CD4-positive, alpha-beta T cell treated with Interleukin-21 for 1 hour (primary cell): ENCODE data around the gene HABP4.

ENCODE experiments used
- DNase-seq: peaks from one replicate; pipeline ENCODE4 v3.0.0-alpha.2; 2020

HABP4 gene

DNA sequence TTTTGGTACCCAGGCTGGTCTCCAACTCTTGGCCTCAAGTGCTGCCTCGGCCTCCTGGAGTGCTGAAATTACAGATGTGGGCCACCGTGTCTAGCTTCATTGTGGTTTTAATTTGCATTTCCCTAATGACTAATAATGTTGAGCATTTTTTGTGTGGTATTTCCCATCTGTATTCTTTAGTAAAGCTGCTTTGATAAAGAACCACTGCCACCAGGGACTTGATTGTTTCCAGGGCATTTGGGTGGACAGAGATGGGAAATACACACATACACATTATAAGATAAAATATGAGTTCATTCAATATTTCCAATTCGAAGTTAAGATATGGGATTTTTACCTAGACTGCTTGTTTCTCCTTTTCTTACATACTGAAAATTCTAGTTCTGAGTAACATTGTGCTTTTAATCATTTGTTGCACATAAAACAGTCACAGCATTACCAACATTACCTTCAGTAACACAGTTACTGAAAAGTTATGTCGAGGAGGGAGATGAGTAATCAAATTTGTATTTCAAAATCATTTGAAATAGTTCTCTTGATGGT lies 28.9 kb downstream of the HABP4 start:
- DNase-seq, result no peak

DNA sequence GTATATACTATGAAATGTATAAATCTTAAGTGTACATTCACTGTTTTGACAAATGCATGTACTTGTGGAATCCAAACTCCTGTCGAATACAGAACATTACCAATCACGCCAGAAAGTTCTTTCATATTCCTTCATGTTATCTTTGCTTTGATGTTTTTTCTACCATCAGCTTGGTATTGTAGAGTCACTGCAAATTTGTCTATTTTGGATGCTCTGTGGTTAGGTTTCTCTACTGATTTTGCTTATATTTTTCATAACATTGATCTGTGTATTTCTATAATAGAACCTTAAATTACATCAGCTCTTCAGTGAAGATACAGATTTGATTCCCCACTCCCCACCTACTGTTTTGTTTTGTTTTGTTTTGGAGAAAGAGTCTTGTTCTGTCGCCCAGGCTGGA lies 30.8 kb downstream of the HABP4 start:
- DNase-seq, result no peak

- DNase-seq, result no peak
Observed at GRCh38 chr9:96482476-96482875, 32.5 kb downstream of the HABP4 start.

- DNase-seq, result no peak
Observed at GRCh38 chr9:96483197-96483596, 33.2 kb downstream of the HABP4 start.

DNA sequence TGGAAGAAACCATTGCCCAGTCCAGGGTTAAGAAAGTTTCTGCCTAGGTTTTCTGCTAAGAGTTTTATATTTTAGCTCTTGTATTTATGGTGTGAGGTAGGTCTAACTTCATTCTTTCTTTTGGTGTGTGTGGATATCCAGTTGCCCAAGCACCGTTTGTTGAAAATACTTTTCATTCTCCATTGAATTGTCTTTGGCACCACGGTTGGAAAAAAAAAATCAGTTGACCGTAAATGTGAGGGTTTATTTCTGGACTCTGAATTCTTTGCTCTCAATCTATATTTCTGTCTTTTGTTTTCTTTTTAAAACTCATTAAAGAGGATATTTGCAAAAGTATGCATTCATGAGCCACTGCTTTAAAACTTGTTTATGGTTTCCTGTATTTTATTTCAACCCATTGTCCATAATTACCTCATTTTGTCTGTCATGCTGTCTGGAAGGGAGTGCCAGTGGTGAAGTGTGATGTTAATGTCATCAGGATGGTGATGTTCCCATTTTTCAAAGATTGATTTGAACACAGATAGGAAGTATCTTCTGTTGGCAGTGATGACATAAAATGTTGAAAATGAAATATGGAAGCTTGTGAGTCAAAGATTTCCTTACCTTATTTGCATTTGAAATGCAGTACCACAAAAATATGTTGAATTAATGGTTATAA lies 33.9 kb downstream of the HABP4 start:
- no peak for DNase-seq

GRCh38 chr9:96484521-96484931 lies 34.6 kb downstream of the HABP4 start:
- DNase-seq, result no peak

GRCh38 chr9:96485280-96485679 lies 35.3 kb downstream of the HABP4 start:
- no peak for DNase-seq

- DNase-seq, result no peak
Observed at GRCh38 chr9:96486386-96487028, 36.5 kb downstream of the HABP4 start.

GRCh38 chr9:96487029-96487396 lies 37.0 kb downstream of the HABP4 start:
- no peak for DNase-seq

DNA sequence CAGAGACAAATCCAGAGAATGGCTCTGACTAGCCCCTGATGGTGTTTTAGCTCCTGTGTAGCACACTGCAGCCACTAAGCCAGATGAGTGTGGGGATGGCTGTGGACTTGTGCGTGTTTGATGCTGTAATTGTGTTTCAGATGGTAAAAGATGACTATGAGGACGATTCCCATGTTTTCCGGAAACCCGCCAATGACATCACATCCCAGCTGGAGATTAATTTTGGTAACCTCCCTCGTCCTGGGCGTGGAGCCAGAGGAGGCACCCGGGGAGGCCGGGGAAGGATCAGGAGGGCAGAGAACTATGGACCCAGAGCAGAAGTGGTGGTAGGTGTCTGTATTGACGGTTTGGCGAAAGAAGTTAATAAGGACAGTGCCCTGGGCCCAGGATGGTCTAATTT lies 38.0 kb downstream of the HABP4 start:
- no peak for DNase-seq

- no peak for DNase-seq
Observed at GRCh38 chr9:96489482-96489979, 39.6 kb downstream of the HABP4 start.

GRCh38 chr9:96490534-96491078 lies 40.6 kb downstream of the HABP4 start:
- no peak for DNase-seq

GRCh38 chr9:96491079-96491879 lies 41.3 kb downstream of the HABP4 start:
- no peak for DNase-seq

GRCh38 chr9:96491880-96492525 lies 42.0 kb downstream of the HABP4 start:
- no peak for DNase-seq

DNA sequence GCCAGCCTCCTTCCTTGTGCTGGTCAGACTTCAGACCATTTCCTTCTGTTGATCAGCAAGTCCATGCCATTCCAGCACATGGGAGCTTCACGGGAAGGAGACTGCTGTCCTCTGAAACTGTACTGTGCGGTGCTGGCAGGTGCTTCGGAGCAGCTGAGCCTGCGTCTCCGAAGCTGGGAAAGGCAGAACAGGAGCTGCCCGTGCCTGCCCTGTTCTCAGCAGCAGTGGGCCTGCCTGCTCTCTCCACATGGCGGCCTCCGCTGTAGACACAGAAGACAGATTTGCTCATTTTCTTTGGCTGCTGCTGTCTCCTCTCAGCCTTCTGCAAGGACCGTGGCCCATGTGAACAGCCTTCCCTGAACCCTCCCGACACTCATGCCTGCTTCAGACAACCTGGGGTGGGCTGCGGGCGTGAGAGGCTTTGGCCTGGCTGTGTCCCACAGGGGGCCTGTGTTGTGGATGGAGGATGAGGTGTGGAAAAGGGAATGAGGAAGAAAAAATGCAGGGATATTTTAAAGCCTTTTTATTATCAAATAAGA lies 43.1 kb downstream of the HABP4 start:
- no peak for DNase-seq

- DNase-seq, result no peak
Observed at GRCh38 chr9:96493757-96494156, 43.8 kb downstream of the HABP4 start.

DNA sequence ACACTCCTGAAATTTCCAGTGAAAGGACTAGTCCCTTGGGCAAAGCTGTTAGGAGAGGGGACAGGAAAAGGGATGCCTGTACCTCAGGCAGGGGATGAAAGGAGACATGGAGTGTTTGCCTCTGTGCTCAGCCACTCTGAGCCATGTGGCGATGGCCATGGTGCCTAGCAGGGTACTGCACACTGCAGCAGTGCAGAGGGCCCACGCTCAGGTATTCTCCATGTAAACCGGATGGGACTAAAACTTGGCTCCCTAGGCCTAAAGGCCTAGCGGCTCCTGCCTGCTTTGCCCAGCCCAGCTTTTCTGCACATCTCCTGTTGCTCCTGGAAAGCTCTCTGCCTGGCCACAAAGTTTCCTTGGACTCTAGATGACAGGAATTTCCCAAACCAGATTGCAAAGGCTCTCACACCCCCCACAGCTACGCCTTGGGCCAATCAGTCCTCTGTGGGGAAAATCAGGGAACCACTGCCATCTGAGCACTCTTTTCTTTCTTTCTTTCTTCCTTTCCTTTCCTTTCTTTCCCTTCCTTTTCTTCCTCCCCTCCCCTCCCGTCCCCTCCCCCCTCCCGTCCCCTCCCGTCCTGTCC lies 44.3 kb downstream of the HABP4 start:
- no peak for DNase-seq

- no peak for DNase-seq
Observed at GRCh38 chr9:96495341-96495740, 45.4 kb downstream of the HABP4 start.

DNA sequence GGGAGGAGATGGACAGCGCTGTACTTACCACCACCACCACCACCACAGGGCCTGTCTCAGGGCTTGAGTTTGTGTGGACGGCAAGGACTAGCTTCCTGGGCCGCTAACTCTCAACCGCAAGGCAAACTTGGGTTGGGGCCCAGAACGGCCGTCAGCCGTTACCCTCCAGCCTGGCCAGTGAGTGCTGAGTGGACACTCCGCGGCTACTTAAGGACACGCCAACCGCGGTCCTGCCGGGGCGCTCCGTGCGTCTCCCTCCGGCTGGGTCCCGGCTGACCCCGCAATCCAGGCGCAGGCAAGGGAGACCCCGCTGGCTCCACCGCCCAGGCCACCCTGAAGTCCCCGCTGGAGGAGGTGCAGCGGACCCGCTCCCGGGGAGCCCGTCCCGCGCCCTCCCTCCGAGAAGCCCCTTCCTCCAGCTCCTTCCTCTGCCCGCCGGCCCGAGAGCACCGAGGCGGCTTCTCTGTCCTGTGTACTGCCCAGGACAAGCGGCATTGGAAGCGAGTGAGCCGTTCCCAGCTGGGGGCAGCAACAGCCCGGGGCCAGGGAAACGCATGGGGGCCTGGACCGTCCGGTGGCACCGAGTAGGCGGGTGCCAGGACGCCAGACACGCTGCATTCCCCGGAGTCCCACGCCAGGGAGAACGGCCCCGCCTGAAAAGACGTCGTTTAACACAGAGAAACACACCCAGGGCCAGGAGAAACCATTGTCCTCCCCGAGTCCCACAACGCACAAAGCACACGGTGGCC lies 46.6 kb downstream of the HABP4 start:
- no peak for DNase-seq

GRCh38 chr9:96497117-96497399 lies 47.1 kb downstream of the HABP4 start:
- DNase-seq, result no peak

DNA sequence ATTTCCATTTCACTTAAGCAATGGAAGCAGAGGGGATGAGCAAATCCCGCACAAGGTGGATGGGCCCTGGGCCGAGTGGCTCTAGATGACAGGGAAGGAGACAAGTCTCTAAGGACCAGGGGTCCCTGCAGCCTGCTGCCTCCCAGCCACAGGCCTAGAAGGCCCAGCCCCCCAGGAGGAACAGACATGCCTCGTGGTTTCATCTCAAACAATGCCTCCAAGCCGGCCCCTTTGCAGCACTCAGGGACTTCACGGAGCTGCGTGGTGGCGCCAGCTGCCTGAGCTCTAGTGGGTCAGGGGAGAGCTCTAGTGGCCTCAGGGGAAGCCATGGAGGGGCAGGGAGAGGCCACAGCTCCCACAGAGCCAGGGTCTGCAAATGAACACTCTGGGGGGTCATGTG lies 48.8 kb downstream of the HABP4 start:
- DNase-seq, result no peak

DNA sequence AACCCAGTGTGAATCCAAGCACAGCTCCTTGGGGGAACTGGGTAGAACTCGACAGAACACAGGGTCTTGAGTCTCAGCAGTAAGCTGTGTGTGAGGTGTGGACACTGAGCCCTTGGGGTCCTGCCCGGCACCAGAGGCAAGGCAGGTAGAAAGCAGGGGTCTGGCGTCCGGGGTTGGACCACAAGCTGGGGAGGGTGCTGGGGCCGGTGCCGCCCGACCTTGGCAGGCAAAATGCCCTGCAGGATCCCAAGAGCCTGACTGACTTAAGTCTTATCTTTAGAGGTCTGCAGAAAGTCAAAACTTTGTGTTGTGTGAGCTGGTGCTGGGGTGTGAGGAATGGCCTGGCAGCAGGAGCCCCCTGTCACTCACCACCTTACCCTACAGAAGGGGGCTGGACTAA lies 49.3 kb downstream of the HABP4 start:
- DNase-seq, result no peak
